Mesothelial cell of epicardium (in vitro differentiated cells): ENCODE data around the gene NKX6-1. TPM values are rescaled to one million over a fixed set of nuclear protein-coding genes. Genes with fewer than 3 reads are reported as not detected.

ENCODE experiments used
- DNase-seq, 2 experiments: peaks; one replicate each; pipeline ENCODE4 v3.0.0; 2021; ENCODE audit warnings: low spot score in 2 of 2; ENCODE audit not compliant: unreplicated experiment in 2 of 2
- H3K27ac Mint-ChIP-seq: 2 replicates; pipeline ENCODE4 v1.8.0; 2021; ENCODE audit warnings: mixed read lengths
- H3K27me3 Mint-ChIP-seq: 2 replicates; pipeline ENCODE4 v1.8.0; 2021; ENCODE audit warnings: low read depth, mixed read lengths
- H3K36me3 Mint-ChIP-seq: 2 replicates; pipeline ENCODE4 v1.8.0; 2021; ENCODE audit warnings: mixed read lengths
- H3K4me1 Mint-ChIP-seq: 2 replicates; pipeline ENCODE4 v1.8.0; 2021; ENCODE audit warnings: mixed read lengths
- H3K4me3 Mint-ChIP-seq: 2 replicates; pipeline ENCODE4 v1.8.0; 2021; ENCODE audit warnings: mild to moderate bottlenecking, moderate library complexity, mixed read lengths
- H3K9me3 Mint-ChIP-seq: 2 replicates; pipeline ENCODE4 v1.8.0; 2021; ENCODE audit warnings: mixed read lengths
- CTCF ChIP-seq: fragments of 200-600 bp; sonication (generic); IDR thresholded peaks from one replicate; pipeline ENCODE4 v1.5.0; 2021; ENCODE audit warnings: antibody characterized with exemption; ENCODE audit not compliant: unreplicated experiment
- total RNA-seq: library from RNA; stranded (reverse); gene quantifications from 3 replicates; pipeline ENCODE4 v1.2.1, GENCODE V29; 2021

The NKX6-1 gene
- total RNA-seq, 1 donor from 2014 or later, result not detected

GRCh38 chr4:84502333-84502954, 3.4 kb upstream of the NKX6-1 start:
- no peak for DNase-seq
- Mint-ChIP-seq H3K36me3 (no peaks in the 10 kb centered on the region), H3K9me3 (no peaks in the 10 kb centered on the region), H3K27ac (no peak overlapping the region), H3K27me3 (peaks cover 81% of the 10 kb centered on the region), H3K4me3 (no peak overlapping the region), H3K4me1 (peaks cover 17% of the 10 kb centered on the region)
- TF ChIP-seq CTCF, result no peak

- Mint-ChIP-seq H3K4me3 (no peak overlapping the region), H3K4me1 (peaks cover 23% of the 10 kb centered on the region), H3K36me3 (no peaks in the 10 kb centered on the region), H3K27ac (no peak overlapping the region), H3K27me3 (peaks cover 87% of the 10 kb centered on the region), H3K9me3 (no peaks in the 10 kb centered on the region)
- no peak for TF ChIP-seq CTCF
- no peak for DNase-seq
These were observed 2.7 kb upstream of the NKX6-1 start for GRCh38 chr4:84501721-84502267.

DNA sequence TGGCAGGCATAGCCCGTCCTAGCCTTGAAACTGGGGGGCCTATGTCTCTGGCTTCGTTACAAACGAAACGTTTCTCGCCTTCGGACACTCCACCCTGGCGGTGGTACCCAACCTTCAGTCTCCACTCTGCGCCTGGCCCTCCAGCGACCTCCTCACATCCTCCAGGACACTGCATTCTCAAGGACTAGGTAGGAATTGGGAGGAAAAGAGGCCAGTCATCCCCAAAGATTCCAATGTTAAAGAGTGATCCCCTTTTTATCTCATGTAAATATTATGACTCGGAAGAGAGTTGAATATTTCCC, 2.1 kb upstream of the NKX6-1 start:
- no peak for DNase-seq
- Mint-ChIP-seq H3K27me3 (peaks cover 91% of the 10 kb centered on the region), H3K27ac (no peak overlapping the region), H3K4me3 (no peak overlapping the region), H3K9me3 (no peaks in the 10 kb centered on the region), H3K36me3 (no peaks in the 10 kb centered on the region), H3K4me1 (peaks cover 27% of the 10 kb centered on the region)
- no peak for TF ChIP-seq CTCF

GRCh38 chr4:84500386-84501201, 1.5 kb upstream of the NKX6-1 start:
- DNase-seq, result no peak
- no peak overlapping the region for H3K27ac Mint-ChIP-seq
- H3K4me1 Mint-ChIP-seq, result peaks cover 27% of the 10 kb centered on the region
- H3K27me3 Mint-ChIP-seq, result peaks cover 91% of the 10 kb centered on the region
- no peaks in the 10 kb centered on the region for H3K36me3 Mint-ChIP-seq
- TF ChIP-seq CTCF, result no peak
- H3K9me3 Mint-ChIP-seq, result no peaks in the 10 kb centered on the region
- no peak overlapping the region for H3K4me3 Mint-ChIP-seq

DNA sequence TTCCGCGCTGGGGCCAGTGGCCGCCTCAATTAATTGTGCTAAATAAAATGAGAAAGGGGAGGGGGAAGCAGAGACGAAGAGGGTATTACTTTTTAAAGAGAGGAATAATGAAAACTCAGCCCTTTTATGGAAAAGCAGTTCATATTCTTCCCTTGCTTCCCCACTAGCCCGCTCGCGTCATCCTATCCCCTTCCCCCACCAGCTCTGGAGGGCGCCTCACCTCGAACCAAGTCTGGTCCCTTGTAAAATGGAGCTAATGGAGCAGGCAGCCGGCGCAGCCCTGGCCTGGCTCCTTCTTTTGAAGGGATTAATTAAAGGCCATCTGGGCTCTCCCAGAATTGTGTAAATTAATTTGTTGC, 511 bp upstream of the NKX6-1 start:
- Mint-ChIP-seq H3K27ac (no peak overlapping the region), H3K36me3 (no peaks in the 10 kb centered on the region), H3K9me3 (no peaks in the 10 kb centered on the region), H3K4me1 (peaks cover 27% of the 10 kb centered on the region), H3K4me3 (peak overlapping the region; percentile 72), H3K27me3 (peaks cover 98% of the 10 kb centered on the region)
- DNase-seq, result no peak
- no peak for TF ChIP-seq CTCF
